B cell (primary cell): ENCODE data around the gene SLC25A34. TPM values are rescaled to one million over a fixed set of nuclear protein-coding genes. Genes with fewer than 3 reads are reported as not detected.

Experiments used
- ATAC-seq: fragments of 200-7000 bp; cut with Tn5 transposase; one replicate; pipeline ENCODE4 v1.10.0; 2021; ENCODE audit warnings: low read depth, mild to moderate bottlenecking, moderate number of reproducible peaks, moderate library complexity
- CTCF ChIA-PET: fragments of 350-600 bp; sonication (Branson Sonifier 250); formaldehyde crosslinking; loops from one replicate; lab custom pipeline; 2021; ENCODE audit warnings: antibody characterized with exemption, inconsistent platforms; lab: Charles Lee
- POLR2A ChIA-PET: fragments of 350-600 bp; sonication (Branson Sonifier 250); formaldehyde crosslinking; loops from one replicate; lab custom pipeline; 2021; ENCODE audit warnings: antibody characterized with exemption; lab: Charles Lee
- DNase-seq: peaks from one replicate; pipeline ENCODE4 v3.0.0; 2013
- H2AFZ ChIP-seq: 2 replicates; pipeline ENCODE4 v1.6.1; 2012; ENCODE audit warnings: mild to moderate bottlenecking, low read depth, low read length; ENCODE audit not compliant: insufficient read depth, poor library complexity, severe bottlenecking
- H3K27ac ChIP-seq, 2 donors: 1 replicate in 1 of 2; 2 replicates in 1 of 2; pipeline ENCODE4 v1.5.1; 2012 to 2013; ENCODE audit warnings: low read length in 2 of 2, mild to moderate bottlenecking in 2 of 2, moderate library complexity in 1 of 2
- H3K27me3 ChIP-seq, 4 experiments: fragments of 200-600 bp in 1 of 4; sonication (generic) in 1 of 4; replicated peaks in 1 of 4; 1 replicate in 2 of 4; 2 replicates in 2 of 4; pipeline versions ENCODE4 v1.6.1 to v1.7.0; 2013 to 2016; ENCODE audit warnings: low read length in 3 of 4, mild to moderate bottlenecking in 2 of 4, mixed read lengths in 1 of 4, moderate library complexity in 1 of 4; ENCODE audit not compliant: insufficient read depth in 4 of 4, control insufficient read depth in 3 of 4; ENCODE audit errors: control extremely low read depth in 1 of 4
- H3K36me3 ChIP-seq, 2 experiments: replicated peaks in 1 of 2; 1 replicate in 1 of 2; 2 replicates in 1 of 2; pipeline versions ENCODE4 v1.6.1 to v1.7.1; 2013; ENCODE audit warnings: low read length in 1 of 2; ENCODE audit not compliant: insufficient read depth in 2 of 2, control insufficient read depth in 1 of 2; ENCODE audit errors: control extremely low read depth in 1 of 2, extremely low read depth in 1 of 2
- H3K4me1 ChIP-seq, 2 donors: fragments of 200-600 bp in 1 of 2; sonication (generic) in 1 of 2; 1 replicate in 1 of 2; 2 replicates in 1 of 2; pipeline versions ENCODE4 v1.5.1 to v1.6.1; 2013 to 2017; ENCODE audit warnings: low read length in 2 of 2; ENCODE audit not compliant: control insufficient read depth in 2 of 2, insufficient read depth in 2 of 2
- H3K4me2 ChIP-seq: replicated peaks from 2 replicates; pipeline ENCODE3; 2012; ENCODE audit warnings: mild to moderate bottlenecking, low read depth, low read length; ENCODE audit not compliant: poor library complexity, severe bottlenecking
- H3K4me3 ChIP-seq, 5 experiments: fragments of 200-600 bp in 1 of 5; sonication (generic) in 1 of 5; 1 replicate in 3 of 5; 2 replicates in 2 of 5; pipeline versions ENCODE4 v1.5.1 to v1.7.0; 2011 to 2016; ENCODE audit warnings: low read length in 4 of 5, mild to moderate bottlenecking in 4 of 5, low read depth in 2 of 5, control low read depth in 1 of 5, moderate library complexity in 1 of 5; ENCODE audit not compliant: insufficient read depth in 1 of 5; ENCODE audit errors: control extremely low read depth in 1 of 5, extremely low read depth in 1 of 5
- H3K79me2 ChIP-seq: fragments of 200-600 bp; sonication (generic); one replicate; pipeline ENCODE4 v1.6.0; 2016; ENCODE audit warnings: low read length; ENCODE audit not compliant: control insufficient read depth, insufficient read depth
- H3K9ac ChIP-seq: fragments of 200-600 bp; sonication (generic); 2 replicates; pipeline ENCODE4 v1.6.1; 2017; ENCODE audit warnings: mild to moderate bottlenecking, low read length, moderate library complexity
- H3K9me3 ChIP-seq, 3 donors: one replicate each; pipeline versions ENCODE4 v1.6.1 to v1.7.1; 2013; ENCODE audit warnings: low read length in 2 of 3; ENCODE audit not compliant: control insufficient read depth in 2 of 3, insufficient read depth in 1 of 3; ENCODE audit errors: control extremely low read depth in 1 of 3
- H4K20me1 ChIP-seq: 2 replicates; pipeline ENCODE4 v1.6.0; 2012; ENCODE audit warnings: mild to moderate bottlenecking, low read length; ENCODE audit not compliant: insufficient read depth, control insufficient read depth, poor library complexity, severe bottlenecking
- H3K27ac Mint-ChIP-seq: one replicate; pipeline ENCODE4 v1.8.0; 2021; ENCODE audit warnings: mixed read lengths
- H3K27me3 Mint-ChIP-seq: one replicate; pipeline ENCODE4 v1.8.0; 2021; ENCODE audit warnings: mixed read lengths
- H3K4me1 Mint-ChIP-seq: one replicate; pipeline ENCODE4 v1.8.0; 2021; ENCODE audit warnings: mixed read lengths
- H3K4me3 Mint-ChIP-seq: one replicate; pipeline ENCODE4 v1.8.0; 2021; ENCODE audit warnings: mixed read lengths
- H3K9me3 Mint-ChIP-seq: one replicate; pipeline ENCODE4 v1.8.0; 2022; ENCODE audit warnings: mixed read lengths; ENCODE audit not compliant: insufficient read depth
- EZH2 ChIP-seq: IDR thresholded peaks from 2 replicates; pipeline ENCODE4 v1.6.1; 2012; ENCODE audit warnings: borderline replicate concordance, low read depth, mild to moderate bottlenecking, moderate library complexity, low read length; ENCODE audit not compliant: insufficient read depth, poor library complexity, severe bottlenecking
- WGBS: methylation state at CpG from one replicate; pipeline ENCODE4 v1.1.5; 2013; ENCODE audit warnings: missing lambda C conversion rate; ENCODE audit not compliant: insufficient coverage; 5-methylcytosine and 5-hydroxymethylcytosine counted together
- intact Hi-C: fragments of 100-400 bp; cut with micrococcal nuclease; formaldehyde crosslinking; loops from one replicate; pipeline ENCODE4 v1.10.0; 2022
- polyA plus RNA-seq: library from polyadenylated mRNA; depleted of rRNA; stranded (reverse); fragments of >200 nt; gene quantifications from 2 replicates; pipeline ENCODE4 v1.2.3, GENCODE V29; 2012
- total RNA-seq, 2 donors: library from RNA; stranded (reverse); fragments of 120-200 nt in 1 of 2; gene quantifications; 1 replicate in 1 of 2; 2 replicates in 1 of 2; pipeline versions ENCODE4 v1.2.3 to v1.2.4, GENCODE V29; 2013 to 2022
- TF ChIP-seq, protein P1 (sequence below): fragments of 200-600 bp; IDR thresholded peaks from one replicate; pipeline ENCODE4 v1.8.0; 2022; ENCODE audit warnings: antibody characterized with exemption, mild to moderate bottlenecking

The SLC25A34 gene
- total and polyA plus RNA-seq, 2 donors (not counting 1 experiment from before 2014, with no cell fraction given), result 4.6 to 5.4 TPM

DNA sequence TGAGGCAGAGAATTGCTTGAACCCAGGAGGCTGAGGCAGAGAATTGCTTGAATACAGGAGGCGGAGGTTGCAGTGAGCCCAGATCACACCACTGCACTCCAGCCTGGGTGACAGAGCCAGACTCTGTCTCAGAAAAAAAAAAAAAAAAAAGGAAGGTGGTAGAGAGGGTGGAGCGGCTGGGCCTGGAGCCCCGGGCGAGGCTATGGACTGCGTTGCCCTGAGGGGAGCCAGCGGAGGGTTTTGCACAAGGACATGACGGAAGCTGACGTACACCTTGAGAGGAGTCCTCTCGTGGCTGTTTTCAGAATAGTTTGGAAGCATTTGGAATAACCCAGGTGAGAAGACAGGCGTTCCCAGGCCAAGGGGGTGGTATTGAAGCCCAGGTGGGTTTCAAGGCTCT is 15.7 kb downstream of the SLC25A34 start:
- H3K9ac ChIP-seq, result no peak overlapping the region
- TF ChIP-seq, protein P1, sequence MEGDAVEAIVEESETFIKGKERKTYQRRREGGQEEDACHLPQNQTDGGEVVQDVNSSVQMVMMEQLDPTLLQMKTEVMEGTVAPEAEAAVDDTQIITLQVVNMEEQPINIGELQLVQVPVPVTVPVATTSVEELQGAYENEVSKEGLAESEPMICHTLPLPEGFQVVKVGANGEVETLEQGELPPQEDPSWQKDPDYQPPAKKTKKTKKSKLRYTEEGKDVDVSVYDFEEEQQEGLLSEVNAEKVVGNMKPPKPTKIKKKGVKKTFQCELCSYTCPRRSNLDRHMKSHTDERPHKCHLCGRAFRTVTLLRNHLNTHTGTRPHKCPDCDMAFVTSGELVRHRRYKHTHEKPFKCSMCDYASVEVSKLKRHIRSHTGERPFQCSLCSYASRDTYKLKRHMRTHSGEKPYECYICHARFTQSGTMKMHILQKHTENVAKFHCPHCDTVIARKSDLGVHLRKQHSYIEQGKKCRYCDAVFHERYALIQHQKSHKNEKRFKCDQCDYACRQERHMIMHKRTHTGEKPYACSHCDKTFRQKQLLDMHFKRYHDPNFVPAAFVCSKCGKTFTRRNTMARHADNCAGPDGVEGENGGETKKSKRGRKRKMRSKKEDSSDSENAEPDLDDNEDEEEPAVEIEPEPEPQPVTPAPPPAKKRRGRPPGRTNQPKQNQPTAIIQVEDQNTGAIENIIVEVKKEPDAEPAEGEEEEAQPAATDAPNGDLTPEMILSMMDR, result no peak
- TF ChIP-seq EZH2, result no peak

DNA sequence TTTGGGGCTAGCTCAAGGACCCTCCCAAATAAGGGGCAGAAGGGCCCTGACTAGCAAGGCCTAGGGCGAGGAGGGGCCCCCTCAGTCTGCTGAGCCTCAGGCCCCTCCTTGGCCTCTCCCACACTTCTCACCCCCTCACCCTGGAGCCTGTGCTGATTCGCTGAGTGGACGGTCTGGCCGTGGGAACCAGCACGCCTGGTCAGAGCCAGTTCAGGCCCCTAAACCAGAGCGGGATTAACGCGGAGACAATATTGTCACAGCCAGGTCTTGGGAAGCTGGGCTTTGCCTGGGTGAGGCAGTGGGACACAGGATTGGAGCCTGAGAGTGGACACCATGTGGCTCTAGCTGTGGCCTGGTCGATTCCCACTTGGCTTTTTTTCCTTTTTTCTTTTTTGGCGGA is 17.7 kb downstream of the SLC25A34 start:
- TF ChIP-seq, protein P1, result no peak
- no peak for TF ChIP-seq EZH2
- Mint-ChIP-seq H3K4me1 (peaks cover 20% of the 10 kb centered on the region), H3K27me3 (peaks cover 31% of the 10 kb centered on the region), H3K27ac (no peak overlapping the region), H3K9me3 (no peaks in the 10 kb centered on the region), H3K4me3 (no peak overlapping the region)
- Histone ChIP-seq H3K36me3 (no peaks in the 10 kb centered on the region), H2AFZ (no peak overlapping the region), H3K9me3 (peaks cover 0 to 6% (median 0%) of the 10 kb centered on the region in 3 donors), H4K20me1 (no peaks in the 10 kb centered on the region), H3K9ac (no peak overlapping the region), H3K4me2 (no peak overlapping the region), H3K27ac (no peak overlapping the region), H3K27me3 (peaks cover 0 to 34% (median 19%) of the 10 kb centered on the region in 4 experiments), H3K4me3 (no peak overlapping the region), H3K4me1 (peaks cover 13 to 18% of the 10 kb centered on the region in 2 donors), H3K79me2 (no peaks in the 10 kb centered on the region)
- intact Hi-C loops, result no loop called here
- no peak for ATAC-seq
- no peak for DNase-seq
- 91% methylated on average over 9 of the region's 10 CpGs for WGBS
- POLR2A ChIA-PET, result no interaction called here
- CTCF ChIA-PET, result no interaction called here

More for the DNA sequence above, 15.7 kb downstream of the SLC25A34 start:
- Mint-ChIP-seq H3K9me3 (no peaks in the 10 kb centered on the region), H3K4me1 (peaks cover 9% of the 10 kb centered on the region), H3K4me3 (no peak overlapping the region), H3K27ac (no peak overlapping the region), H3K27me3 (peaks cover 21% of the 10 kb centered on the region)
- Histone ChIP-seq H2AFZ (no peak overlapping the region), H3K36me3 (no peaks in the 10 kb centered on the region), H3K4me1 (peaks cover 6 to 7% of the 10 kb centered on the region in 2 donors), H3K79me2 (no peaks in the 10 kb centered on the region), H3K9me3 (peaks cover 0 to 6% (median 0%) of the 10 kb centered on the region in 3 donors), H4K20me1 (no peaks in the 10 kb centered on the region), H3K27ac (no peak overlapping the region), H3K4me2 (no peak overlapping the region), H3K4me3 (no peak overlapping the region), H3K27me3 (peaks cover 0 to 18% (median 9%) of the 10 kb centered on the region in 4 experiments)
- ChIA-PET POLR2A (no interaction called here), CTCF (no interaction called here)
- no peak for ATAC-seq
- DNase-seq, result no peak
- WGBS, result 92% methylated on average over 10 of the region's 10 CpGs
- intact Hi-C loops, result no loop called here
